Measurements from ENCODE around the gene KCNAB1.

- TF ChIP-seq POLR2A (IDR thresholded peaks at IDR 0.05; ENCODE audit: low read length) (no peak), GATA1 (IDR thresholded peaks at IDR 0.05; ENCODE audit: low read depth, low read length) (no peak)
These were observed 461.6 kb downstream of the KCNAB1 start for GRCh38 chr3:156581954-156582353.

All from erythroblast (primary cell).